Measurements from ENCODE around the gene RRP8.

The RRP8 gene

DNA sequence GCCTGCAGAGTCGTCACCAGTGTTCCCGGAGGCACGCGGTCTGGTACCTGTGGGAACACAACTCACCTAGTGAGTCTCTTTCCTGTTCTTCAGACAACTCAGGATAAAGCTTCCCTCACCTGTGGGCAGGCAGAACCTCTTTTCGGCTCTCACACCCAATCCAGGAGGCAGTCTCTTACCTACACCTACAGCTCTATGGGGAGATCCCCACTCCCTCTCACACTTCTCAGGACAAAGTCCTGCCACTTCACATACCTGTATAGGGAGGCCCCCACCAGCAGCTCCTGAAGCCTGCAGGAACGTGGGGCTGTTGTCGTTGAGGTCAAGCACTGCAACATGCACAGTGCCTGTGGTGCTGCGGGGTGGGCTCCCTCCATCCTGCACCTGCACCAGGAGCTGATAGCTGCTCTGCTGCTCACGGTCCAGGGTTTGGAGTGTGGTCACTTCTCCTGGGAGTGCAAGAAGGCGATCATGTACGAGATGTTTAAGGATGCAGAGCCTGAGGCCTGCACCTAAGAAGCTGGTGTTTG, 28.0 kb upstream of the RRP8 start:
- H3K27ac ChIP-seq, result no peak overlapping the region
- TF ChIP-seq, protein P1, sequence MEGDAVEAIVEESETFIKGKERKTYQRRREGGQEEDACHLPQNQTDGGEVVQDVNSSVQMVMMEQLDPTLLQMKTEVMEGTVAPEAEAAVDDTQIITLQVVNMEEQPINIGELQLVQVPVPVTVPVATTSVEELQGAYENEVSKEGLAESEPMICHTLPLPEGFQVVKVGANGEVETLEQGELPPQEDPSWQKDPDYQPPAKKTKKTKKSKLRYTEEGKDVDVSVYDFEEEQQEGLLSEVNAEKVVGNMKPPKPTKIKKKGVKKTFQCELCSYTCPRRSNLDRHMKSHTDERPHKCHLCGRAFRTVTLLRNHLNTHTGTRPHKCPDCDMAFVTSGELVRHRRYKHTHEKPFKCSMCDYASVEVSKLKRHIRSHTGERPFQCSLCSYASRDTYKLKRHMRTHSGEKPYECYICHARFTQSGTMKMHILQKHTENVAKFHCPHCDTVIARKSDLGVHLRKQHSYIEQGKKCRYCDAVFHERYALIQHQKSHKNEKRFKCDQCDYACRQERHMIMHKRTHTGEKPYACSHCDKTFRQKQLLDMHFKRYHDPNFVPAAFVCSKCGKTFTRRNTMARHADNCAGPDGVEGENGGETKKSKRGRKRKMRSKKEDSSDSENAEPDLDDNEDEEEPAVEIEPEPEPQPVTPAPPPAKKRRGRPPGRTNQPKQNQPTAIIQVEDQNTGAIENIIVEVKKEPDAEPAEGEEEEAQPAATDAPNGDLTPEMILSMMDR (conservative IDR thresholded peaks at IDR 0.05), result no peak

DNA sequence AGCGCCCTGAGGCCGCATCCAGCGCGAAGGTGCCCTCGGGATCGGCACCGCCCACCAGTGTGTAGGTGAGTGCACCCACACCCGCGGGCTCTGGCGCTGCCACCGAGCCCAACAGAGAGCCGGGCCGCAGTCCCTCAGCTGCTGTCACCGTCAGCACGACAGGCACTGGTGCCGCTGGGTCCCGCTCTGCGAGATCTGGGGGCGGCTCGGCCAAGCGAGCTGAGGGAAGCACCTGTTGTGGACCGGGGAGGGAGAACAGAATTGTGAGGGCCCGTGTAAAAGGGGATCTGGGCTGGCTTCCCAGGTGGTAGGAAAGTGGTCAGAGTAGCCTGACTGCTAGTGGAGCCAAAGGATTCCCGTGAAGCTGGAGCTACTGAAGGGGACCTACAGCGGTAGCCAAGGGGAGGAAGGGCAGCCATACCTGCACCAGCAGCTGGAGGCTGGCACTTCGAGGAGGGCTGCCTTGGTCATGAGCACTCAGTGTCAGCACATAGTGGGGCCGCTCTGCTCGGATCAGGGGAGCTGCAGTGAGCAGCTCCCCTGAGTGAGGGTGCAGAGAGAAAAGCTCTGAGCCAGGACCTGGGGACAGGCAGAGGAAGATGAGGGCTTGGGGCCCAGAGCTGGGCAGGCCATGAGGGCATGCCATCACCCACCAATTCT, 27.3 kb upstream of the RRP8 start:
- peak overlapping the region; percentile 19; the same call in 1 of the 2 replicates for H3K27ac ChIP-seq
- TF ChIP-seq, protein P1 (conservative IDR thresholded peaks at IDR 0.05), result no peak

DNA sequence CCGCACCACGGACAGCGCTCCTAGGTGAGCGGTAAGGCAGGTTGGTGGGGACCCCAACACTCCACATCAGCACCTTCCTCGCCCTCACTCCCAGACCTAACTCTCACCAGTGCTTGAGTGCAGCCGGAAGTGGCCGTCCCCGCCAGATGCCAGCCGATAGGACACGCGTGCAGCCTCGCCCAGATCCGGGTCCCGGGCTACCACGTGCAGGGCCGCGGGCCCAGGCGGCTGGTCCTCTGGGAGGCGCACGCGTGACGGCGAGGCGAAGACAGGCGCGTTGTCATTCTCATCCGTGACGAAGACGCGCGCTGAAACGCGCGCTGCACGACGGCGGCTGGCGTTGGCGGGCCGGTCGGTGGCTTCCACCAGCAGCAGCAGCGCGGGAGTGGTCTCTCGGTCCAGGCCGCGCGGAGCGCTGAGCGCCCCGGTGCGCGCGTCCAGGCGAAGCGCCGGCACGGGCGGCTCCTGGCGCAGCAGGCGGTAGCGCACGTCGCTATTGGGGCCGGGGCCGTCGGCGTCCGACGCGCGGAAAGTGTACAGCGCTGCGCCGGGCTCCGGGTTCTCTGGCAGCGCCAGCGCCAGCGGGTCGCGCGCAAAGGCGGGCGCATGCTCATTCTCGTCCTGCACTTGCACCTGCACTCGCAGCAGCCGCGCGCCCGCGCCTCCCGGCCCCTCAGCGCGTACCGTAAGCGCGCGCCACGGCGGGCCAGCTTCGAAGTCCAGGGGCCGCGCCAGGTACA, 26.6 kb upstream of the RRP8 start:
- H3K27ac ChIP-seq, result peak overlapping the region; percentile 19; the same call in 1 of the 2 replicates
- TF ChIP-seq, protein P1 (conservative IDR thresholded peaks at IDR 0.05), result no peak

DNA sequence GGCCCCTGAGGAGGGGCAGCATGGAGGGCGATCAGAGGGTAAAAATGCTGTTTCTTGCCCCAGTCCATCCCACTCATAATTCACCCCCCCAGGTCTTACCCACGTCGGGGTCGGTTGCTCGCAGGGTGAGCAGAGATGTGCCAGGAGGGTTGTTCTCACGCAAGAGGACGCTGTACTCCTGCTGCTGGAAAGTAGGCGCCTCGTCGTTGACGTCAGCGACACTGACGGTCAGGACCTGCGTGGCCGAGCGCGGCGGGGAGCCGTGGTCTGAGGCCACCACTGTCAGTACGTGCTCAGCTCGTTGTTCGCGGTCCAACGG, 26.1 kb upstream of the RRP8 start:
- TF ChIP-seq, protein P1 (conservative IDR thresholded peaks at IDR 0.05), result no peak

DNA sequence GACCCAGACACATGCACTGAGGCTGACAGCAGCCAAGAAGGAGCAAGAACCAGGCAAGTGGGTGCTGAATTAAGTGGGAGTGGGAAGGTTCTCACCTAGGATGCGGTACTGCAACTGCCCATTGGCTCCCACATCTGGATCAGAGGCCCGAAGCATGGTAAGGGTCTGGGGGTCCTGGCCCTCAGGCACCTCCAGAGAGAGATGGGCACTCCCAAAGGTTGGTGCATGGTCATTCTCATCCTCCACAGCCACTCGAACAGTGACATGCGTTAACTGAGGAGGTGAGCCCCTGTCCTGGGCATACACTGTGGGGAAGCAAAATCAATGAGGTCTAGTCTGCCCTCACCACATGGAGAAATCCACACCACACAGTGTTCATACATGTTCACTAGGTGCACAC, 25.1 kb upstream of the RRP8 start:
- TF ChIP-seq, protein P1 (conservative IDR thresholded peaks at IDR 0.05), result no peak
- no peak overlapping the region for H3K27ac ChIP-seq

More for the DNA sequence above, 26.1 kb upstream of the RRP8 start:
- H3K27ac ChIP-seq, result no peak overlapping the region

DNA sequence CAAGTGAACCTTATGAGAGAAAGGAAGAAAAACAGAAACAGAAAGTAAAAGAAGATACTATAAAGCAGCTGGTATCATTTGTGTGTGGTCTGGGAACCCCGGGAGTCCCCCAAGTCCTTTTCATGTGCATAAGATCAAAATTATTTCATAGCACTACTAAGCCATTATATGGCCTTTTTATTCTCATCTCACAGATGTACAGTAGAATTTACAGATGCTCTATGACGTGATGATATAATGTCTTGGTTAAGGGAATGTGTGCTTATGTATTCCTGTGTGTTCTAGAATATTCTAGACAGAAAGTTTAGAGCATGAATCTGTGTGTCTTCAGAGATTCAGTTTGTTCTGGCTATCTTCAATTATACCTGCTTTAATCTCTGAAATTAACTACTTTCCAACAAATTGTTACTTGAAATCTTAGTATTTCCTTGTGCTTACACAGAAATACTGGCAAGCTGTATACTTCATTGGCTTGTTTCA, 24.4 kb upstream of the RRP8 start:
- no peak overlapping the region for H3K27ac ChIP-seq
- TF ChIP-seq, protein P1 (conservative IDR thresholded peaks at IDR 0.05), result no peak

DNA sequence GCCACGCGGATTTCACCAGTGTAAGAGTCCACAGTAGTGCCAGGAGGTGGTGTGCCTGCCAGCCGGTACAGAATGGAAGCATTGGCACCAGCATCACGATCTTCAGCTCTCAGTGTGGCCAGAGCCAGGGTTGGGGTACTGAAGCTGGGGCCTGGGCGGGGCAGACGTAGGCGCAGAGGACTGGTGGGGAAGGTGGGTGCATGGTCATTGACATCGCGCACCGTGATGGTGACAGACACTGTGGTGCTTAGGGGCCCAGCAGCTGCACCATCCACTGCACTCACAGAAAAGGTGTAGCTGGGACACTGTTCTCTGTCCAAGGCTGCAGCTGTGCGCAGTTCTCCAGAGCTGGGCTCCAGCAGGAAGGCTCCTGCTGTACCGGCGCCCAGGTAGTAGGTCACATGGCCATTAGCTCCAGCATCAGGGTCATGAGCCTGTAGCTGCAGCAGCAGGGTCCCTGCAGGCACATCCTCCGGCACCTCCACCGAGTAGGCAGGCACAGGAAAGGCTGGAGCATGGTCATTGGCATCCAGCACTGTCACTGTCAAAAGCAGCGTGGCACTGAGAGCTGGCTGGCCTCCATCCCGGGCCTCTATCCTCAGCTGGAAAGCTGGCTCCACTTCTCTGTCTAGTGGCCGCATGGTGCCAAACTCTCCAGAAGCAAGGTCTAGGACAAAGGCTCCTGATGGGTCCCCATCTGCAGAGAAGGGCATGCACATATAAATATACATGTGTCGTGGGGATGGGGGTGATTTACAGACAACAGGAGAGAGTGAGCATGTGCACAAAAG, 23.8 kb upstream of the RRP8 start:
- H3K27ac ChIP-seq, result no peak overlapping the region
- TF ChIP-seq, protein P1 (conservative IDR thresholded peaks at IDR 0.05), result no peak
